Measurements from ENCODE around the gene TNFAIP8L1.

TNFAIP8L1 gene

GRCh38 chr19:4647676-4648644, 8.6 kb downstream of the TNFAIP8L1 start:
- TF ChIP-seq CTCF (IDR thresholded peaks at IDR 0.05; ENCODE audit: insufficient read depth, missing control alignments) = peak; percentile 2
- DNase-seq (ENCODE audit: insufficient read length, low spot score) (no peak), FAIRE-seq (no peak)

- FAIRE-seq (no peak), DNase-seq (ENCODE audit: insufficient read length, low spot score) (no peak)
- no peak for TF ChIP-seq CTCF (IDR thresholded peaks at IDR 0.05; ENCODE audit: insufficient read depth, missing control alignments)
These were observed 10.2 kb downstream of the TNFAIP8L1 start for GRCh38 chr19:4649392-4650047.

- DNase-seq (ENCODE audit: insufficient read length, low spot score) = no peak
These were observed 10.8 kb downstream of the TNFAIP8L1 start for GRCh38 chr19:4650159-4650558.

GRCh38 chr19:4652075-4652474, 12.8 kb downstream of the TNFAIP8L1 start:
- TF ChIP-seq CTCF (IDR thresholded peaks at IDR 0.05; ENCODE audit: insufficient read depth, missing control alignments) = no peak
- no peak for DNase-seq (ENCODE audit: insufficient read length, low spot score)
- no peak for FAIRE-seq

More at GRCh38 chr19:4650159-4650558, 10.8 kb downstream of the TNFAIP8L1 start:
- no peak for TF ChIP-seq CTCF (IDR thresholded peaks at IDR 0.05; ENCODE audit: insufficient read depth, missing control alignments)
- FAIRE-seq = no peak

GRCh38 chr19:4653793-4654436, 14.6 kb downstream of the TNFAIP8L1 start:
- DNase-seq (ENCODE audit: insufficient read length, low spot score) (no peak), FAIRE-seq (no peak)
- TF ChIP-seq CTCF (IDR thresholded peaks at IDR 0.05; ENCODE audit: insufficient read depth, missing control alignments) = no peak

GRCh38 chr19:4654437-4655361, 15.4 kb downstream of the TNFAIP8L1 start:
- TF ChIP-seq CTCF (IDR thresholded peaks at IDR 0.05; ENCODE audit: insufficient read depth, missing control alignments) = no peak
- FAIRE-seq (no peak), DNase-seq (ENCODE audit: insufficient read length, low spot score) (no peak)
